Suprapubic skin (tissue), 4 donors: ENCODE data around the gene CREB3. TPM values are rescaled to one million over a fixed set of nuclear protein-coding genes. Genes with fewer than 3 reads are reported as not detected.
A peak's percentile ranks its signal among the peaks of the same experiment; 100 is the strongest.

Experiments used
- DNase-seq, 2 donors: peaks; one replicate each; pipeline ENCODE4 v3.0.0-alpha.2; 2019; ENCODE audit warnings: low spot score in 2 of 2
- H3K27ac ChIP-seq: fragments of 200-600 bp; sonication (generic); one replicate; pipeline ENCODE4 v1.5.1; 2019
- H3K27me3 ChIP-seq: fragments of 200-600 bp; sonication (generic); one replicate; pipeline ENCODE4 v1.5.1; 2019
- H3K36me3 ChIP-seq: fragments of 200-600 bp; sonication (generic); one replicate; pipeline ENCODE4 v1.5.1; 2019
- H3K4me1 ChIP-seq: fragments of 200-600 bp; sonication (generic); one replicate; pipeline ENCODE4 v1.5.1; 2019
- H3K4me3 ChIP-seq: fragments of 200-600 bp; sonication (generic); one replicate; pipeline ENCODE4 v1.5.1; 2019; ENCODE audit warnings: mild to moderate bottlenecking
- H3K9me3 ChIP-seq: fragments of 200-600 bp; sonication (generic); one replicate; pipeline ENCODE4 v1.5.1; 2019
- CTCF ChIP-seq, 2 donors: fragments of 200-600 bp in 1 of 2; fragments of 450-650 bp in 1 of 2; sonication (generic) in 1 of 2; IDR thresholded peaks; one replicate each; pipeline ENCODE4 v1.5.1; 2016 to 2019; ENCODE audit warnings: antibody characterized with exemption in 2 of 2, mild to moderate bottlenecking in 1 of 2, moderate library complexity in 1 of 2
- EP300 ChIP-seq: sonication (generic); formaldehyde crosslinking; IDR thresholded peaks from one replicate; pipeline ENCODE4 v1.6.1; 2017; ENCODE audit warnings: antibody characterized with exemption
- POLR2A ChIP-seq, 2 donors: fragments of 450-650 bp; IDR thresholded peaks; one replicate each; pipeline ENCODE4 v1.6.1; 2017; ENCODE audit warnings: antibody characterized with exemption in 2 of 2, mild to moderate bottlenecking in 2 of 2, moderate library complexity in 2 of 2
- POLR2AphosphoS5 ChIP-seq, 3 donors: sonication (generic); formaldehyde crosslinking; IDR thresholded peaks; one replicate each; pipeline ENCODE4 v1.6.1; 2017; ENCODE audit warnings: antibody characterized with exemption in 3 of 3
- WGBS: methylation state at CpG from one replicate; pipeline ENCODE4 v1.1.5; 2018; 5-methylcytosine and 5-hydroxymethylcytosine counted together
- total RNA-seq, 4 donors: library from RNA; depleted of rRNA; stranded (reverse); fragments of >200 nt; gene quantifications; one replicate each; pipeline ENCODE4 v1.1.0, GENCODE V29; 2016

Gene CREB3
- total RNA-seq, 4 donors from 2014 or later: 18.8 to 24.1 (median 23.1) TPM

GRCh38 chr9:35689542-35690293, 42.7 kb upstream of the CREB3 start, which contains the start of gene TPM2:
TPM2 (minus strand) TSS chr9:35689925; CDS start chr9:35689817, 108 bp downstream.
- Histone ChIP-seq H3K4me1 (peaks cover 20% of the 10 kb centered on the region), H3K27ac (peak within 1 kb of the TSS; percentile 84), H3K9me3 (no peaks in the 10 kb centered on the region), H3K36me3 (peaks cover 9% of the 10 kb centered on the region), H3K27me3 (no peaks in the 10 kb centered on the region), H3K4me3 (peak within 1 kb of the TSS; percentile 65)
- WGBS: 34% methylated on average over 39 of the region's 61 CpGs
- no peak for DNase-seq
- no peak for TF ChIP-seq POLR2A (IDR thresholded peaks at IDR 0.05)
- no peak for TF ChIP-seq POLR2AphosphoS5 (IDR thresholded peaks at IDR 0.05)
- no peak for TF ChIP-seq EP300
- no peak for TF ChIP-seq CTCF (IDR thresholded peaks at IDR 0.05)

GRCh38 chr9:35690294-35690613, 42.2 kb upstream of the CREB3 start:
- TF ChIP-seq CTCF (IDR thresholded peaks at IDR 0.05): no peak
- TF ChIP-seq EP300: no peak
- TF ChIP-seq POLR2AphosphoS5 (IDR thresholded peaks at IDR 0.05): no peak
- no peak for TF ChIP-seq POLR2A (IDR thresholded peaks at IDR 0.05)
- no CpG with 5 or more reads among the region's 21 CpGs for WGBS

GRCh38 chr9:35690614-35691333, 41.7 kb upstream of the CREB3 start:
- Histone ChIP-seq H3K27me3 (no peaks in the 10 kb centered on the region), H3K4me3 (peak overlapping the region; percentile 65), H3K9me3 (no peaks in the 10 kb centered on the region), H3K36me3 (no peaks in the 10 kb centered on the region), H3K4me1 (peaks cover 20% of the 10 kb centered on the region), H3K27ac (peak overlapping the region; percentile 84)
- DNase-seq: peak; percentile 85 to 87
- 2% methylated on average over 46 of the region's 61 CpGs for WGBS
- TF ChIP-seq EP300 (no peak), POLR2A (IDR thresholded peaks at IDR 0.05) (no peak), CTCF (IDR thresholded peaks at IDR 0.05) (no peak)

More at GRCh38 chr9:35690294-35690613, 42.2 kb upstream of the CREB3 start:
- Histone ChIP-seq H3K4me3 (peak overlapping the region; percentile 65), H3K27ac (peak overlapping the region; percentile 84), H3K4me1 (peaks cover 20% of the 10 kb centered on the region), H3K36me3 (peaks cover 4% of the 10 kb centered on the region), H3K9me3 (no peaks in the 10 kb centered on the region), H3K27me3 (no peaks in the 10 kb centered on the region)
- DNase-seq: no peak

- Histone ChIP-seq H3K27ac (peak overlapping the region; percentile 84), H3K27me3 (no peaks in the 10 kb centered on the region), H3K4me1 (peaks cover 23% of the 10 kb centered on the region), H3K4me3 (peak overlapping the region; percentile 65), H3K9me3 (no peaks in the 10 kb centered on the region), H3K36me3 (no peaks in the 10 kb centered on the region)
- TF ChIP-seq POLR2AphosphoS5 (IDR thresholded peaks at IDR 0.05) (no peak), CTCF (IDR thresholded peaks at IDR 0.05) (no peak), EP300 (no peak), POLR2A (IDR thresholded peaks at IDR 0.05) (no peak)
- WGBS: 20% methylated on average over 10 of the region's 10 CpGs
- no peak for DNase-seq
Measured at GRCh38 chr9:35691334-35691650, 41.2 kb upstream of the CREB3 start.

- no peak for DNase-seq
- peak; percentile 70 for TF ChIP-seq EP300
- TF ChIP-seq POLR2AphosphoS5 (IDR thresholded peaks at IDR 0.05): no peak
- no peak overlapping the region for H3K4me3 ChIP-seq
- WGBS: 77% methylated on average over 13 of the region's 13 CpGs
- no peaks in the 10 kb centered on the region for H3K9me3 ChIP-seq
- H3K4me1 ChIP-seq: peaks cover 28% of the 10 kb centered on the region
- peak overlapping the region; percentile 84 for H3K27ac ChIP-seq
- peaks cover 5% of the 10 kb centered on the region for H3K36me3 ChIP-seq
- no peaks in the 10 kb centered on the region for H3K27me3 ChIP-seq
Measured at GRCh38 chr9:35691757-35692301, 40.6 kb upstream of the CREB3 start.
